GM06990 (cell line): ENCODE measurements around the gene RPH3AL.

Experiments used
- DNase-seq: peaks from one replicate; pipeline ENCODE4 v3.0.0-alpha.2; 2011; ENCODE audit not compliant: insufficient read length; ENCODE audit errors: extremely low read depth
- H3K27me3 ChIP-seq: replicated peaks from 2 replicates; pipeline ENCODE4 v1.6.0; 2011; ENCODE audit warnings: low read length; ENCODE audit not compliant: control insufficient read depth, insufficient read depth
- H3K36me3 ChIP-seq: 2 replicates; pipeline ENCODE4 v1.5.1; 2011; ENCODE audit warnings: low read length; ENCODE audit not compliant: control insufficient read depth, insufficient read depth
- H3K4me3 ChIP-seq: replicated peaks from 2 replicates; pipeline ENCODE4 v1.5.1; 2011; ENCODE audit warnings: low read depth, mild to moderate bottlenecking, control low read depth, low read length
- TF ChIP-seq, protein P1 (sequence below): IDR thresholded peaks from 2 replicates; pipeline ENCODE4 v1.5.1; 2011; ENCODE audit warnings: low read length, control low read depth, mild to moderate bottlenecking, inconsistent platforms; ENCODE audit not compliant: insufficient read depth, poor library complexity, severe bottlenecking

The RPH3AL gene

DNA sequence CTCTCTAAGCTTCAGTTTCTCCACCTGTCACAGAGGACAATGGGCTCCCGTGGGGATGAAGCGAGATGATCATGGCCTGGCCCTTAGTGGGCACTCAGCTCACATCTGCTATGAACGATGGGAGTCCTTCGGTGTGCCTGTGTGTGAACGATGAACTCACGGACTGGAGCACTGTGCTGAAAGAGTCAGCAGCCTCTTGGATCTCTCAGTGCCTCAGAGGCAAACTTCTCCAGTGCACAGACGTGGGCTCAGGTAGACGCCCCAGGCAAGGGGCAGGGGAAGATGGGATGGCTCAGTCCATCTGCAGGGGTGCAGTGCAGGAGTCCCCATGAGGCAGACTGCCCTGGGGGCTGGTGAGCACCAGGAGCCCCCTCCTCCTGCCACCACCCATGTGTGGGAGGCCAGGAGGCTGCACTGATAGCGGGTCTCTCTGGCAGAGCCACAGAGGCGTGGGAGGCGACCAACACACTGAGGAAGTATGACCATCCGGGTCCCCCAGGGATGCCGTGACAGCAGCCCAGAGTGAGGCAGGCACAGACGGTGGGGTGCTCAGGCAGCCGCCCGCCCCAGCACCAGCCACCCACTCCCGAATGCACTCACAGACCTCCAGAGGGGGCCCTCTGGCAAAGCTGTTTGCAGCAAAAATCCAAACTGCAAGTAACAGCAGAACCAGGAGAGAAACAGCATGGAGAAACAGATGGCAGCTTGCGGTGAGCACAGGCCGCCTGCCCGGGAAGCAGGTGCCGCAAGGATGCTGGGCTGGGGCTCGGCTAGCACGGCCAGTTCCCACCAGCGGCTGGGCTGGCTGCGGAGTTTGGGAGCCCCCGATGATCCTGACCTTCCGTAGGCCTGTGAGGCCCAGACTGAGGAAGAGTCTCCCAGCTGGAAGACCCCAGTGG, 82.7 kb downstream of the RPH3AL start:
- TF ChIP-seq, protein P1, sequence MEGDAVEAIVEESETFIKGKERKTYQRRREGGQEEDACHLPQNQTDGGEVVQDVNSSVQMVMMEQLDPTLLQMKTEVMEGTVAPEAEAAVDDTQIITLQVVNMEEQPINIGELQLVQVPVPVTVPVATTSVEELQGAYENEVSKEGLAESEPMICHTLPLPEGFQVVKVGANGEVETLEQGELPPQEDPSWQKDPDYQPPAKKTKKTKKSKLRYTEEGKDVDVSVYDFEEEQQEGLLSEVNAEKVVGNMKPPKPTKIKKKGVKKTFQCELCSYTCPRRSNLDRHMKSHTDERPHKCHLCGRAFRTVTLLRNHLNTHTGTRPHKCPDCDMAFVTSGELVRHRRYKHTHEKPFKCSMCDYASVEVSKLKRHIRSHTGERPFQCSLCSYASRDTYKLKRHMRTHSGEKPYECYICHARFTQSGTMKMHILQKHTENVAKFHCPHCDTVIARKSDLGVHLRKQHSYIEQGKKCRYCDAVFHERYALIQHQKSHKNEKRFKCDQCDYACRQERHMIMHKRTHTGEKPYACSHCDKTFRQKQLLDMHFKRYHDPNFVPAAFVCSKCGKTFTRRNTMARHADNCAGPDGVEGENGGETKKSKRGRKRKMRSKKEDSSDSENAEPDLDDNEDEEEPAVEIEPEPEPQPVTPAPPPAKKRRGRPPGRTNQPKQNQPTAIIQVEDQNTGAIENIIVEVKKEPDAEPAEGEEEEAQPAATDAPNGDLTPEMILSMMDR, result no peak
- no peak for DNase-seq
- Histone ChIP-seq H3K4me3 (no peak overlapping the region), H3K27me3 (no peaks in the 10 kb centered on the region; the same call in 1 of the 2 replicates), H3K36me3 (no peaks in the 10 kb centered on the region)

DNA sequence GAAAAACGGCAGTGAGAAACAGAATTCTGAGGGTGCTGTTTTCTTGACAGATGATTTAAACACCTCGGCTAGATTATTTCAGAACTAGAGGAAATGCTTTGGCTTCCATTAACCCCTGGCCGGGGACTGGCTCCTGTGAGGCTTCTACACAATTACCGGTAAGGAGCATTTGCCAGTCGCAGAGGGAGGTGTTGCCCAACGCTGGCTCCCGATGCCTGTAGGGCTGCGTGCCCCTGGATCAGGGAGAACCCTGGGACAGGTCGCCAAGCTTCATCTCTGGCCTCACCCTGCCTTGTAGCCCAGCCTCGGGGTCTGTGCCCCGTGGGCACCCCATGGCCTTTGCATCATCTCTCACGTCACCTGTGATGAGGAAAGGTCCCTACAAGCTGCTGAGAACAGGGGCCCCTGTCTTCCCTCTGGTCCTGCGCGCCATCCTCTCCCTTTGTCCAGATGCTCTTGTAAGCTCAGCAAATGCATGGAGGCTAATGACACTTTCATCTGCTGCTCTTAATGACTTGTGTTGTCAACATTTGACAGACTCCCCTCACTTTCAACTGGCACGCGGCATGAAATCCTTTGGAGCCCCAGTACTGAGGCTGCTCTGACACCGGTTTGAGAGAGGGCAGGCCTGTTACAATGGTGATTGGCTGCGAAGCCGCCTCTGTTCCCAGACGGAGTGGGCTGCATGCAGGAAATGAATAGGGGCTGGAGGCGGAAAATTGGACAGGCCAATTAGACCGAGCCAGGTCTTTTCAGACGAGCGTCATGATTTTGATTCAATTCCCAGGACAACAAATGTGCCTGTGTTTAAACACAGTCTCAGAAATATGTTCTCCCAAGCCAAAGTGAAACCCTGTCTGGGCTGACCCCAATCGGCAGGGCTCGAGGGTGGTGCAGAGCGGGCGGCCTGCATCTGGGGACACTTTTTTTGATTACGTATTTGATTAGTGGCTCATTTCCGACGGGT, 85.6 kb downstream of the RPH3AL start:
- H3K4me3 ChIP-seq, result no peak overlapping the region
- no peak for DNase-seq
- TF ChIP-seq, protein P1, result no peak
- H3K27me3 ChIP-seq, result no peaks in the 10 kb centered on the region; the same call in 1 of the 2 replicates
- no peaks in the 10 kb centered on the region for H3K36me3 ChIP-seq

DNA sequence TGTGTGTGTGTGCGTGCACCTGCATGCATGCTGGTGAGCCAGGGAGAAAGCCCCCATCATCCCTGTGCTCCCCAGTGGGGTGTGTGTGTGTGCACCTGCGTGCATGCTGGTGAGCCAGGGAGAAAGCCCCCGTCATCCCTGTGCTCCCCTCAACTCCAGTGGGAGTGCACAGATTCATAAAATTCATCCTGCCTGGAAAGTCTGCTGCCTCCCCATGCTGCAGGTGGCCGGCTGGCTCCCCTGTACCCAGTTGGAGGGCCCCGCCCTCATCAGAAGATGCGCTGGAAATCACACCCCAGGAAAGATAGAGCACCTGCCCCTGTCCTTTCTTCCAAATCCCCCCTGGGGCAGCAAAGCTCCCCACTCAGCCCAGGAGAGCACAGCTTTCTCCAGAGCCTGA, 86.4 kb downstream of the RPH3AL start:
- no peak overlapping the region for H3K4me3 ChIP-seq
- no peaks in the 10 kb centered on the region for H3K36me3 ChIP-seq
- TF ChIP-seq, protein P1, result no peak
- no peak for DNase-seq
- H3K27me3 ChIP-seq, result no peaks in the 10 kb centered on the region; the same call in 1 of the 2 replicates

DNA sequence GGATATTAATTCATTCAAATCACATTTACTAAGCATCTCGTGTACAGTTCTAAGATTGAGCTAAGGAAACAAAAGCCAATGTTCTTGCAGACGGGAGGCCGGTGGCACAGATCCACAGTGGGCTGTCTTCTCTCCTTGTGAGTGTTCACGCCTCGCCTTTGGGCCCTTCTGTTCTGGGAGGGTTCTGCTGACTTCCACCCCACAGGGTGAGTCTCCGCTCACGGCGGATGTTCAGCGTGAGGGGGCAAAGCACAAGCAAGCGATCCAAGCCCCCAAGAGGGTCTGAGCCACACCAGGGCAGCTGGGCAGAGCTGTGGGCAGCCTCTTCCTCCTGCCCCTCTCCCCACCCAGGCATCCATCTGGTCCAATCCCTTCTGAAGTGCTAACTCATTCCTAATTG, 86.9 kb downstream of the RPH3AL start:
- H3K4me3 ChIP-seq, result no peak overlapping the region
- H3K36me3 ChIP-seq, result no peaks in the 10 kb centered on the region
- TF ChIP-seq, protein P1, result no peak
- DNase-seq, result no peak
- no peaks in the 10 kb centered on the region; the same call in 1 of the 2 replicates for H3K27me3 ChIP-seq

DNA sequence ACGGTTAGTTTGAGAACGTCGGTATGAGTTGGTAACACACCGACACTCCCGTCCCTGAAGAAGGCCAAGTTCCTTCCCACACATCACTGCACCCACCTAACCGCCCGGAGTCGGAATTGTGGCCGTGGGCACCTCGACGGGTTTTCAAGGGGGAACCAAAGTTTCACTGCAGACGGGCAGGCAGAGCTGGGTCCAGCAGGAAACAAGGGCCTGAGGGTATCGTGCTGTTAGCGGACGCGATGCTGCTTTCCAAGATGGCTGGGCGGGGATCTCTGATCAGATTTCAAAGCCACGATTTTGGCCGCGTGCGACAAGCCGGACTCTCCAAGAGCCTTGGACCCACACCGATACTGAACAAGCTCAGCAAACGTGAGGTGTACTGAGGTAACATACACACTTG, 88.8 kb downstream of the RPH3AL start:
- DNase-seq, result no peak
- Histone ChIP-seq H3K27me3 (no peaks in the 10 kb centered on the region; the same call in 1 of the 2 replicates), H3K36me3 (no peaks in the 10 kb centered on the region), H3K4me3 (no peak overlapping the region)
- TF ChIP-seq, protein P1, result no peak
